ENCODE measurements around the gene YPEL2. TPM values are rescaled to one million over a fixed set of nuclear protein-coding genes. Genes with fewer than 3 reads are reported as not detected.
"Not testable (repeated sequence)": the region's sequence is repeated elsewhere in the genome, so short reads cannot be mapped to it uniquely, and the experiment has no call there.

Gene YPEL2
- total RNA-seq, 1 donor from 2014 or later = 3.9 TPM

DNA sequence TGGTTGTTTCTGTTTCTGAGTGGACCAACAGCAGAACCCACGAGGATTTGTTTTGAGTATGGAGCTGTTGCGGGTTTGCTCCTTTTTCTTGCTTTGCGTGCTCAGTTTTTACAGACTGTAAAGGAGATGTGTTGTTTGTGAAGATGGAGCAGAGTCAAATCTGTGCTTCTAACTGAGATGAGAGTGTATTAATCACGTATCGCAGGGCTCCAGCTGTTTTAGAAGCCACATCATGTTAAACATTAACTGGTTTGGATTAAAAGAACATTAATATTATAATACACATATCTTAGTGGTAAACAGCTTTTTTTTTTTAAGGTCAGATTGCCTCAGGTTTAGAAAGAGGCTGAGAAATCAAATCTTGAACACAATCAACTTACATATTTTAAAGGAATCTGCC lies 69.4 kb downstream of the YPEL2 start:
- intact Hi-C loops (cut with micrococcal nuclease) = no loop called here

DNA sequence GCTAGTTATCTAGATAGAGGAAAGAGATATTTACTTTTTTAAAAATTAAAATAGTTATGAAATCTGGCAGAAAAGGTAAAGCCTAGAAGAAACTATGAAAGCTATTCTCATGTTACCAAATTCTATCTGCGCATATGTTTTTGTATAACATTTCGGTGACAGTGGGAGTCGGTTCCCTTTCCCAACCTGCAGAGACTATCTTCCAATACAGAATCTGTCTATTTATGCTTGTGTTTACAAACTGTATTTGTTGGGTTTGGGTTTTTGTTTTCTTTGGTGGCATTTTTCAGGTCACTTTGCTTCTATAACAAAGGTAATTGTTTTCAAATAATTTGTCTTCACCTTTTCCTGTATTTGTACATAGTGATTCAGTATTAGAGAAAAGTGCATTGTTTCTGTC lies 69.8 kb downstream of the YPEL2 start:
- intact Hi-C loops (cut with micrococcal nuclease) = no loop called here

DNA sequence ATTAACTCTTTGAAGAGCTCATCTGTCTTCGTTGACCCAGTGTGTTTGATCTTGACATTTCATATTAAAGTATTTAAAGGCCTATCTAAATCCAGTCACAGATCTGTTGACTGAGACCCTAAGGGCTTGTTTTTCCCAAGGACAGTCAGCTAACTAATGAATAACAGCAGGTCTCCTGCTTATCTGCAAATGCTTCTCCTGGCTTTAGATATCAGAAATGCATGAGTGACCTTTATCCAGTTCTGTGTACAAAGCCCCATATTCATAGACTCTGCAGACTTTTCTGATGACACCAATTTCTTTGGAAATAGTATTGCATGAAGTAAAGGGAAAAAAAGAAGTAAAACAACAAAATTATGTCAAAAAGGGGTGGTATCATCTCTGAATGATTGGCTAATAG lies 70.3 kb downstream of the YPEL2 start:
- intact Hi-C loops (cut with micrococcal nuclease) = no loop called here

DNA sequence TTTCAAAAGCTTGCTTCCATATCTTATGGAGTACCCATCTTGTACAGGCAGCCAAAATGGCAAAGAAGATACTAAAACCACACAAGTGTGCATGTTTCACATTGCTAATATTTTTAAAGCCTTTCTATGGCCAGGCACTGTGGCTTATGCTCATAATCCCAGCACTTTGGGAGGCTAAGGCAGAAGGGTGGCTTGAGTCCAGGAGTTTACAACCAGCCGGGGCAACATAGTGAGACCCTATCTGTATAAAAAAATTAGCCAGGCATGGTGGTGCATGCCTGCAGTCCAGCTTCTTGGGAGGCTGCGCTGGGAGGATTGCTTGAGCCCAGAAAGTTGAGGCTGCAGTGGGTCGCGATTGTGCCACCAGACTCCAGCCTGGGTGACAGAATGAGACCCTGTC lies 71.3 kb downstream of the YPEL2 start:
- intact Hi-C loops (cut with micrococcal nuclease) = no loop called here

DNA sequence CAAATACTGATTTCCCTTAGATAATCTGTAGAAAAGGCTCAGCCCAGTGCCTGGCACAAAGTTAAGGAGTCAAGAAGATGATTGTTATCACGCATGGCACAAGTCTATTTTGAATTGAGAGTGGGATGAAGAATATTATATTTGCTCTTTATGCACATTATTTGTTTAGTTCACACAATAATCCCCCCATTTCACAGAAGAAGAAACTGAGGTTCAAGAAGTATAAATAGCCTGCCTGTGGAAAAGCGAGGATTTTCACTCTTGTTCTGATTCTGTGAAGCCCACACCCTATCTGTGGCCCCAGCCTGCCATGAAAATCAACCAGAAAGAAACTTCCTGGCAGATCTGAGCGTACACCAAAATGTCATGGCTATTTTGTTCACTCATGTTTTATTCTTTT lies 73.0 kb downstream of the YPEL2 start:
- intact Hi-C loops (cut with micrococcal nuclease) = no loop called here

DNA sequence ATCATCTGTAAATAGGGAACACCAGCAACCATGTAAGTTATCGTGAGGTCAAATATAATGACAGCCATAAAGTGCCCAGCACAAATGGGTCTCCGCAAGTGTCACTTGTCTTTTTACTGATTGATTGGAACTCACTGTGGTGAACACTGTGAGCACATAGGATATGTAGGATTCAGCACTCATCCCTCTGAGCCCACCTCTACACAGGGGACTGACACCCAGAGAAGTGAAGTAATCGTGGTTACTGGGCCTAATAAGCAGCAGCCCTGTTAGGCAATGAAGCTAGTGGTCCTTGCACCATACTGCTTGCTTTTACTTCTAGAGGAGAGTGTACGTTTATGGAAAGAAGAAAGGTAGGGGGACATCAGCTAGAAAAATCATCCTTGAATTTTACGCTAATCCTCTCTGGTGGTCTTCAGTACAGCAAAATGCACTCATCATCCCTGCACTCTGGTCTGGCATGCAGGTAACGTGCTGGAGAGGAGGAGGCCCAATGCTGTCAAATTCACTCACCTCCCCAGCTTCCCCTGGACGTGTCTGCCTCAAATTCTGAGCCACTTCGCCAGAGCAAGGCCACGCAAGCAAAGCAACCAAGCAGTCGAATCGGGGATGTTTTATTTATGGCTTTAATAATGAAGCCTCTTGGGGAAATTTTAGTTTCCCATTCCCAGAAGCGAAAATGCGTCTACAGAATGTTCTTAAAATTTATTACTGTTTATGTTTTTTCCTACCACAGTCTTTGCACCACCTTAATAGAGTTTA lies 74.7 kb downstream of the YPEL2 start:
- intact Hi-C loops (cut with micrococcal nuclease) = no loop called here

DNA sequence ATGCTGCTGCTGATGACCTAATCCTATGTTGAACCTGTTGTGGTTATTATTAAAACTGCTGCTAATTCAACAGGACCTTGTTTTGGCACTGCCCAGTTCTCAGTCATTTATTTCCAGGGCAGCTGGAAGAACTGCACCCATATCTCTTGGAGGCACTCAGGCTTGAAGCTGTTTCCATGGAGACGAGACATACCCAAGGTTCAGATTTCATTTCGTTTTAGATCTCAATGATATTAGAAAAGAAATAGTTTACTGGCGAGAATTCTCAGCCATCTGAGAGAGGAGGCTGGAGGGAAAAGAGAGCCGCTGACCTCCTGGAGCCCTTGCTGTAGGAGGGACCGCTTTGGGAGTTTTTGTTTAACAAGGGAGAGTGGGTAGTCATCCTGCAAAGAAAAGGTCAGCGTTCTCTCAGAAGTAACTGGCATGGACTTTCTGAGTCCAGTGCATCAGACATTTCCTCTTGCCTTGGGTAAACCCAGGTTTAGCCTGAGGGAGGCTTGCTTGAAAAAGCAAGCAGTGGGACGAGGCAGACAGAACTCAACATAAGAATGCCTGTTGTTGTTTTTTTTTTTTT lies 75.4 kb downstream of the YPEL2 start:
- intact Hi-C loops (cut with micrococcal nuclease) = no loop called here

DNA sequence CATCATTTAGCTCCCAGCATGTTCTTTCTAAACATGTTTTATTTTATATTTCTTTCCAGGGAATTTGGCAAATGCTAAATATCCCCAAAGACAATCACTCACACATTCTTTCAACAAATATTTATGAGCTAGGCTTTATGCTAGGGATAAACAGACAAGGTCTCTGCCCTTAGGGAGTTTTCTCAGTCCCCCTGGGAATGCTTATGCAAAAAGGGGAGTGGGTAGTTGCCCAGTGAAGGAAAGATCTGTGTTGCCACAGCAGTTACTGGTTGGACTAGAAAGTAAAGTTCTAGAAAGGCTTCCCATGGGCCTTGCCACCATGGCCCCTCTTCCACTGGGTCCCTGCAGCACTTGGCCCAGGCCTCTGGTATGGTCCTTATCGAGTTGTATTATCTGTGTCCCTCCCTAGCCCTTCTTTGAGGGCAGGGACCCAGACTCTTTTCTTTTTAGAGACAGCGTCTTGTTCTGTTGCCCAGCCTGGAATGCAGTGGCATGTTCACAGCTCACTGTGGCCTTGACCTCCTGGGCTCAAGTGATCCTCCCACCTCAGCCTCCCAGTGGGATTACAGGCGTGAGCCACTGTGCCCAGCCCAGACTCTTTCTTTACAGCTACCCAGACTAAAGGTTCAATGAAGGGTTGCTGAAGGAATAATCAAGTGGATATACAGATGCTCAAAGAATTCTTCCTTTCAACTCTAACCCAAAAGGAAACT lies 78.0 kb downstream of the YPEL2 start:
- intact Hi-C loops (cut with micrococcal nuclease) = no loop called here

DNA sequence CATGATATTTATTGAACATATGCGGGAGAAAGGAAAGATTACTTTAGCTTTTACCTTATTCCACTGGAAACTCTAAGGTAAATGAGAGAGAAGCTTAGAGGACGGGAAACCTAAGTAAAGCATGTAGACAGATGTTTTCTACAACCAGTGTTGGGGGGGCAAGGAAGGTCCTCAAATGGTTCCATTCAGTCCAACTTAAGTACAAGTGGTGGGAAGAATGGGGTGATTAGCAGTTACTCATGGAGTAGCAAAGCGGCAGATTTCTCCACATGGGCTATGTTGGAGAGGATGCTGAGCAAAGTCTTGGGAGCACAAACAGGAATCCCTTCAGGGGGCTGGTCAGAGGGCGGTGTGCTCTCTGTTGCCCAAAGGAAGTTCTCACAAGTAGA lies 78.6 kb downstream of the YPEL2 start:
- intact Hi-C loops (cut with micrococcal nuclease) = no loop called here

DNA sequence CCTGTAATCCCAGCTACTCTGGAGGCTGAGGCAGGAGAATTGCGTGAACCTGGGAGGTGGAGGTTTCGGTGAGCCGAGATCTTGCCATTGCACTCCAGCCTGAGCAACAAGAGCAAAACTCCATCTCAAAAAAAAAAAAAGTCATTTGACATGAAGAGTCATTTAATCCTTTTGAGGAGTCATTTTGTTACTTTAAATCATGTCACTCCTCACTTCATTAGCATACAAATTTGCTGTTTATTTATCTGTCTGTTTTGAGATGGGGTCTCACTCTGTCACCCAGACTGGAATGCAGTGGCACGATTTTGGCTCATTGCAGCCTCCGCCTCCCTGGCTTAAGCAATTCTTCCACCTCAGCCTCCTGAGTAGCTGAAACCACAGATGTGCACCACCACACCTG lies 81.0 kb downstream of the YPEL2 start:
- intact Hi-C loops (cut with micrococcal nuclease) = not testable (repeated sequence)

DNA sequence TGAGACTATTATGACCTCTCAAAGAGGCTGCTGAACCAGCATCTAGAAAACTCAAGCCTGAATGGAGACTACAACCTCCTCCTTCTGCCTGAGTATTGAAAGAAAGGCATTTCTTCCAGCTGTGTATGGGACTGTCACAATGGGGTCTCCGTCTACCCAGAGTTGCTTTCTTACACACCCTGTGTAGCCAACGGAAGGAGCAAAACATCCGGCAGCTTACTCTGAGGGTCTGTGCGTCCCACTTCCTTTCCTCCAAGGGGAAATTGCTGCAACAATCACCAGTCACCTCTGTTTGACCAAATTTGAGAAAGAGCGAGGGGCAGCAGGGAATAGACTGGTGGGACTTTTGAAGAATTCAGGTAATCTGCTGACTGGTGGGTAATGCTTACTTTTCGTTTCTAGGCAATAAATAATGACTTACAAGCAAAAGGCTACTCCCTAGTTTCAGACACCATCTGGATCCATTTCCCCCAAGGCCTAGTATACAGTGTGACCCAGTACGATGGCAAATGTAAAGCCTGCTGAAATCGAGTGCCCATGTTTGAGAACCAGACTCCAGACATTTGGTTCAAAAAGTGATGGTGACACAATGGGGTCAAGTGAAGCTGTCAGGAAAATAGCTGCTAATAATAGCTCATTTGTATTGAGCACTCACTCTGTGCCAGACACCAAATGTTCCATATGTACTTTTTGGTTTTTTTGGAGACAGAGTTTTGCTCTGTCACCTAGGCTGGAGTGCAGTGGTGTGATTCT lies 81.7 kb downstream of the YPEL2 start:
- intact Hi-C loops (cut with micrococcal nuclease) = no loop called here

DNA sequence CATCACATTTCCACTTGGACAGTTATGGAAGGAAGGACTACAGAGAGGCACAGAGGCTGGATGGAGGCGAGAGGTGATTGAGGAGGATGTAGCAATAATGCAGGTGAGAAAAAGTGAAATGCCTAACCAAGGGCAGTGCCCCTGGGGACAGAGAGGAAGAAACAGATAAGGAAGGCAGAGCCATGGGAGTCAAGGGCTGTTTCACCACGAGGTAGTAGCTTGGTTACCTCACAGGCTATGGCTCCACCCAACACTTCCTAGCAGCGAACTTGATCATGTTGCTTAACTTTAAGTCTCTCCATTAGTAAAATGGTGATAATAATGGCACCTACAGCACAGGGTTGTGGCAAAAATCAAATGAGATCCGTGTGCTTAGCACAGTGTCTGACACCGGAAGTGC lies 83.9 kb downstream of the YPEL2 start:
- intact Hi-C loops (cut with micrococcal nuclease) = no loop called here

DNA sequence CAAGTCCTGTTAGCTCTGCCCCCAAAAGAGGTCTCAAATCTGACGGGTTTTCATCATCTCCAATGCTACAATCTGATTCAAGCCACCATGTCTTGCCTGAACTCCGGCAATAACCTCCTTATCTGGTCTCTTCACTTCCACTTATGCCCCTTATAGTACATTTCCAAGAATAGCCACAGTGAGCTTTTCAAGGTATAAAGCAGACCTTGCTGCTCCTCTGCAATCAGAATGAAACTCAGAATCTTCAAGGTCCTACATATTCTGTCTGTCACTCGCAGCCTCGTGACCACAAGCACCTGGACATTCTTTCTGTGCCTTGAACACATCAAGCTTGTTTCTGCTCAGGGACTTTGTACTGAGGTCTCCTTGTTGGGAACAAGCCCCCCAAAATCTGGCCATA lies 84.7 kb downstream of the YPEL2 start:
- intact Hi-C loops (cut with micrococcal nuclease) = no loop called here

DNA sequence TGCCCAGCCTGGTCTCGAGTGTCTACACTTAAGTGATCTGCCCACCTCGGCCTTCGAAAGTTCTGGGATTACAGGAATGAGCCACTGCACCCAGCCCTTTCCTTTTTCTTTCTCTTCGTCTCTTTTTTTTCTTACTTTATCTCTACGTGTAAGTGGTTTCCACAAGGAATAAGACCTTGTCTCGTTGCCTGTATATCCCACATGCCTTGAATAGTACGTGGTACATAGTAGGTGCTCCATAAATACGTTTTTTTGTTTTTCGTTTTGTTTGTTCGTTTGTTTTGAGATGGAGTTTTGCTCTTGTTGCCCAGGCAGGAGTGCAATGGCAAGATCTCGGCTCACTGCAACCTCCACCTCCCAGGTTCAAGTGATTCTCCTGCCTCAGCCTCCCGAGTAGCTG lies 86.0 kb downstream of the YPEL2 start:
- intact Hi-C loops (cut with micrococcal nuclease) = no loop called here

DNA sequence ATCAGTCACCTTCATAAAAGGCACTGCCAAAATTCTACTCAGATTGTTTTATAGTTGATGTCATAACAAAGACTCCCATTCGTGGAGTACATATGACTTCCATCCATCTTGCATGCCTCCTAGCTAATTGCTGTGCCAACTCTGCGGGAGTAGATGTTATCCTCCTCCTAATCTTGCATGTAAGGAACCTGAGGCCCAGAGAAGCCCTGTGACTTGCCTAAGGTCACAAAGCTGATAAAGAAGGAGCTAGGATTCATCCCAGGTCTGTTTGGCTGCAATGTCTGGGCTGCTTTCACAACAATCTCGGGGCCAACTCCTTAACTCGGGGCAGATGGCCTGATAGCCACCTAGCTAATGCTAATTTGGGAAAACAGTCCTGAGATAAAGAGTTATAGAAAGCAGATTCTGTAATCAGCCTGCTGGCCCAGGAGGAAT lies 87.3 kb downstream of the YPEL2 start:
- intact Hi-C loops (cut with micrococcal nuclease) = no loop called here

DNA sequence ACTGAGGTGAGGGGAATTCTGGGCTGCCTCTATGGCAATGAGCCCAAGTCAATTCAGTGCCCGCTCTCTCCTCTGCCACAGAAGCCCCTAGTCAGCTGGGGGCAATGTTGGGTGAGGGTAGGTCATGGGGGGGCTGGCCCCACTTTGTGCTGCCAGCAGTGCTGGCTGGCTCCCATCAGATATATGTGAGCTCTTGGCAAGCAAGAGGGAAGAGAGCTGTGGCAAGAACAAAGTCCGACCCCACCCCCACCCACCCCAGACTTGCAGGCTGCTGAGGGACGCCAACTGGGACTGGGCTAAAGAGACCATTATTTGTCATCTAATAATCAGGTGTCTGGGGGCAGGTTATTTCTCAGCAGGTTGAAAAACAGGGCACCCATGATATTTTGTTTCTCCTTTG lies 89.4 kb downstream of the YPEL2 start:
- intact Hi-C loops (cut with micrococcal nuclease) = no loop called here

DNA sequence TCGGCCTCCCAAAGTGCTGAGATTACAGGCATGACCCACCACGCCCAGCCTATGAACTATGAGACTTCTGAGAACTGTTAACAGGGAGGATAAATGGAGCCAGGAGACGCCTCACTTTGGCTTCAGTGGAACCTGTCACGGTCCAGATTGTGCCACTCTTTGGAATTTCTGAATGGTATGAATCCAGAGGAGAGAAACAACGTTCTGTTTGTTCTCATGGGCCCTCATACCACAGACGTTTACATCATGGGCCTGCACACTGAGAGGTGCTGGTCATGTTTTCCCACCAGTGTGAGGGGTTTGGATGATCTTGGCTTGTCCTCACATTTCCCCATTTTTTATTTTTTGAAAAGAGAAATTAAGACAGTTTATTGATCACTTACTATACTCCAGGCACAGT lies 90.3 kb downstream of the YPEL2 start:
- intact Hi-C loops (cut with micrococcal nuclease) = no loop called here

DNA sequence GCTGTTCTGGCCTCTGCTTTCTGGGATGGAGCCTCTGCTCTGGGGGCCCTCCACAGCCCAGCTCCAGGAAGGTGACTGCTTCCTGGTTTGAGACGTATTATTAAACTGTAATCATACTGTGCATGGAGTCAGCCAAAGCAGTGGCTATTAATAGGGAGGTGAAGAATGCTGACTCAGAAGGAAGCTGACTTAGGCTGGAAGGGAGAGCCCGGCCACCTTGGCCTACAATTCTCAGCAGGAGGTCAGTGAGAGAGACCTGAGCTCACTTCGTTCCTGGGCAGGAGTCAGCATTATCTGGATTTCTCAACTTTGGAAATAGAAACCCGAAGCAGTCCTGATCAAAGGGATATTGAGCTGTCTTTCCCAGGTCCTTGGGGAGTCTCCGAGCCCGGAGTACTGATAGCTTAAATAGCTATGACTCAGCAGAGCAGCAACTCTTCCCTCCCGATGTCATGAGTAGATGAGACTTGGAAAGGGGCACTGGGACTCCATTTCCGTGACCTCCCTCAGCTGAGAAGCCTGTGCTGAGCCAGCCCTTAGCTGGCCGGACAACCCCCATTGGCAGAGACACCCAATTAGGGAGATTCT lies 91.8 kb downstream of the YPEL2 start:
- intact Hi-C loops (cut with micrococcal nuclease) = no loop called here

DNA sequence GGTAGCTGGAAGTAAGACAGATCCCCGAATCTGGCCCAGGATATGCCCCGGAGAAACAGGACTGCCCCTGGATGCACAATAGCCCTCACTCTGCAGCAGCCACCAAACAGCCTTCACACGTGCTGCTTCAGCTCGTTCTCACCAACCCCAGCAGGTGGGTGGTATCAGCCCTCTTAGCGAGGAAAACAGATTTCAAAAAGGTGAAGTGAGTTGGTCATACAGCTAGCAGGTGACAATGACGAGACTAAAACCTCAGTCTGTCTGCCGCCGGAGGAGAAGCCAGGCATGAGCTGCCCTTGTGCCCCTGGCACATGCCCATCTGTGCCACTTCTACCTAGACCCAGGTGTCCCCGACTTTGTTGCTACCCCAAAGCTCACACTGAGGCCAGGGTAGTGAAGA lies 92.4 kb downstream of the YPEL2 start:
- intact Hi-C loops (cut with micrococcal nuclease) = no loop called here

DNA sequence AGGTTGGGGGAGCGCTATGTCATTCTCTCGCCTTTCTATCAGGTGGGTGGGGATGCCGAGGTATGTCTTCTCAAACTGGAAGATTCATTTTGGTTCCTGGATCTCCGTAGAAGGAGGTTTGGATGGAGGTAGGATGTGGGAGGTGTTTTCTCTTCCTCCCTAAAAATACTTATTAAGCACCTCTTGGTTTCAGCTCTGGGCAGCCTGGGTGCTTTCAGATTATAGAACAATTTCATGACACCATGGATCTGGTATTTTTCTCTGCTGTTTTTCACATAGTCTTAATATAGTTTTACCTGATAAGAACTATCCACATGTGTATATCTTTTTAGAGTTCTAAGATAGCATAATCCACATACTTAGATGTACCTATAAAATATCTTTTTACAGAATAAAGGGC lies 92.9 kb downstream of the YPEL2 start:
- intact Hi-C loops (cut with micrococcal nuclease) = no loop called here

DNA sequence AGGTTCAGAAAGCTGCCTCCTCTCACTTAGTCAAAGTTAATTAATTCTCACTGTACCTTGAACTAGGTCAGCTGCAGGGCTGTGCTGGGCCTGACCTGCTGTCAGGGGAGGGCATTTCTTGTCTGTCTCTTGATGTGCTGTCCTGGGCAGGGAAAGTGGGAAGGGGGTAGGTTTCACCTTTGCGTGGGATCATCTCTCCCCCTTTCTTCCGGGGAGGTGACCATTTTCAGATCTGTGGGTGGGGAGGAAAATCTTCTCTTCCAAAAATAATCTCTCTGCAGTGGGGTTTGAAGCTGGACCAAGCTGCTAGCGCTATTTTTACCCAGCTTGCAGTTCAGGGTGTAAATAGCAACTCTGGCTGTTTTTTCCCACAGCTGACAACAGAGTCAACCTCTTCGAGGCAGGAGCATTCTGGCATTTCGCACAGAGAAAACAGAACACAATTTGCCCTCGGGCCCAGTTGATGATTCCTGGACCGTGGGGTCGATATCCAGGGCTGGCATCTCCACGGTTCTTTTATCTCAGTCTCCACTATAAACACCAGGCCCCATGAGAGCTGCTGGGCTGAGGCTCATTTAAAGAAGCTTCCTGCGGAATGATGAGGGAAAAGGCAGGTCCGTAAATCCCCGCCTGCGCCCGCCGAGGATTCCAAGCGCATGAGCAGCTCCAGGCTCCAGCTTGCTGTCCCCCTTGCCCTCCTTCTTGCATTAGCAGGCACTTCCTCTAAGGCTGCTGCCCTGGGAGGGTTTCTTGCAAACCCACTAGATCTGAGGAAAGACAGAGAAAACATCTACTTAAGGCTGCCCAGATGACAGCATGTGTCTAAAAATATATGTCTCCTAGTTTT lies 93.9 kb downstream of the YPEL2 start:
- intact Hi-C loops (cut with micrococcal nuclease) = no loop called here
